ENCODE measurements around the gene RER1. TPM values are rescaled to one million over a fixed set of nuclear protein-coding genes. Genes with fewer than 3 reads are reported as not detected.

The RER1 gene
- total RNA-seq, 1 donor from 2014 or later, result 81.9 TPM

DNA sequence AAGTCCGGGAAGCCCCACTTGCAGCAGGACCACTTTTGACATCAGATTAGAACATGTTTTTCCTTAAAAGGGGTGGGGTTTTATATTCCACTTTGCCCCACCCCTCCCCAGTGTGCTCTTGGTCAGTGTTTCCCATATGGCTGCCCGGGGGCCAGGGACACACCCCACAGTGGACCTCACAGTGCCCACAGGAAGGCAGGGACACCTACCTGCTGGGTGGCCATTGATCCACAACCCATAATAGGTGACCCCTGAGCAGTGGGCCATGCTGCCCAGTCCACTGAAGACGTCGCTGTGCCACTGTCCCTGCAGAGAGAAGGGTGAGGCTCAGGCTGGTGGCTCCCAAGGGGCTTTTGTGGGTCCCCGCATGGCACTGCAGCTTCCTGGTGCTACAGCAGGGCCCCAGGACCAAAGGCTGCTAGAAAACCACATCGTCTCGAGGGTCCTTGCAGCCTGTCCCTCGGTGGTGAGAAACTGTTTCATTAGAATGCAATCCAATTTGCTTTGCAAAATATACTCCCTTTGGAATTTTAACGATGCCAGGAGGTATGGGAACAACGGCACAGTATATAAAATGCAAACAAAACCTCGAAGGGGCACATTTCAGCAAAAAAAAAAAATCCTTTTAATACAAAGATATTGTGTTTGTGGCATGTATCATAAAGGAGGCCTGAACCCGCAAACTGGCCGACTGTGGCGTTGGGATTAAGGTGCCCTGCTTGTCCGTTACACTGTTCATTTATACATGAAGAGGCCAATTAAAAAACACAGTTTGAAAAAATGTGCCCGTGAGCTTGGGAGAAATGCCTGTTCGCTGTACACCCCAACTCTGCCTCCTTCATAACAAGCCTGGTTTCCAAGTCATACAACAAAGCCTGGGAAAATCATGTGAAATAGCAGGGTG lies 17.1 kb upstream of the RER1 start:
- DNase-seq (ENCODE audit: low spot score), result peak; percentile 41
- intact Hi-C loops (cut with DNase I), result no loop called here

DNA sequence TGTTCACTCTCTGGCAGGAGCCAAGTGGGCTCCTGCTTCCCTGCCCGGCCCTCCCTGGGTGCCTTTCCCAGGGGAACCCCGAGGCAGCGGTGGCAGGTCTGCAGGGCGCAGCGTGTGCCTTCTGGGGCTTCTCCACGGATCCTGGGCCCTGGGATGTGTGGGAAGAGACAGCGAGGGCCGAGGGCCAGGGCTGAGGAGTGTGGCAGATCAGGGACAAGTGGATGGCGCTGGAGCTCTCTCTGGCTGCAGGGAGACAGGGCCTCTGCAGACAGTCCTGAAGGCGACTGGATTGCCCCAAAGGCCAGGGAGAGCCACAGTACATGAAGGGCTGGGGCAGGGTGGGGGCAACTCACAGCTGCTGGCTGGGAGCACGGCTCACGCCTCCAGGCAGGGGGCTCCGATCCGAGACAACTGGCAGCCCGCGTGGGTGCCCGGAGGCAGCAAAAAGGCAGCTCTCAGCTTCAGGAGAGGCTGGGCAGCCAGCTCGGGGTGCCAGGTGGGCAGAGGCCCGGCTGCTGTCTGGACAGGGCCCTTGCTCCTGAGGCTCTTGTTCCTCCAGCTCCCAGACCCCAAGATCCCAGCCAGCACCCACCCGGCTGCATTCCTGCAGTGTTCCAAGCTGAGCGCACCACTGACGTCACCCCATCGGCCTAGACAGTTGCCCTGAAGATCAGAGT lies 16.3 kb upstream of the RER1 start:
- DNase-seq (ENCODE audit: low spot score), result no peak
- intact Hi-C loops (cut with DNase I), result no loop called here

- no peak for DNase-seq (ENCODE audit: low spot score)
- intact Hi-C loops (cut with DNase I), result no loop called here
These were observed 15.7 kb upstream of the RER1 start for GRCh38 chr1:2375923-2376260.

DNA sequence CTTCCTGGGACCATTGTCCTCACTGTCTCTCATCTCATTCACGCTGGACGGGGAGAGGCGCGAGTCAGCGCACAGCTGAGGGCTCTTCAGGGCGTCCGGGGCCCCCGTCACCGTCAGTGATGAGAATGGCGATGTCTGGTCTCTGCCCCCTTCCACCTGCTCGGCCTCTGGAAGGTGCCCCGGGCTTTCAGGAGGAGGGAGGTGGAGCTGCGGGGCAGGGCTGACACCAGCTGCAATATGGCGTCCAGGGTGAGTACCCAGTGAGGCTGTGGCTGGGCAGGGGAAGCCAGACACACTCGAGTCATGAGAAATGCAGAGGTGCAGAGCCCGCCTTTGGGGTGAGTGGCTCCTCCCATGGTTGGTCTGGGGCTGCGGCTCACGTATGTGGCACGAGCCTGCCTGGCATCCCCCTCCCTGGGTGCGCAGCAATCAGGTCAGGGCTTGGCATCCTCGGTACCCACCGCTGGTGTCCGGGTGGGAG lies 15.3 kb upstream of the RER1 start:
- intact Hi-C loops (cut with DNase I), result no loop called here

GRCh38 chr1:2376931-2377672 lies 14.5 kb upstream of the RER1 start:
- DNase-seq (ENCODE audit: low spot score), result no peak
- intact Hi-C loops (cut with DNase I), result no loop called here

More for the DNA sequence above, 15.3 kb upstream of the RER1 start:
- DNase-seq (ENCODE audit: low spot score), result no peak

- DNase-seq (ENCODE audit: low spot score), result no peak
- intact Hi-C loops (cut with DNase I), result no loop called here
These were observed 13.7 kb upstream of the RER1 start for GRCh38 chr1:2377751-2378440.

DNA sequence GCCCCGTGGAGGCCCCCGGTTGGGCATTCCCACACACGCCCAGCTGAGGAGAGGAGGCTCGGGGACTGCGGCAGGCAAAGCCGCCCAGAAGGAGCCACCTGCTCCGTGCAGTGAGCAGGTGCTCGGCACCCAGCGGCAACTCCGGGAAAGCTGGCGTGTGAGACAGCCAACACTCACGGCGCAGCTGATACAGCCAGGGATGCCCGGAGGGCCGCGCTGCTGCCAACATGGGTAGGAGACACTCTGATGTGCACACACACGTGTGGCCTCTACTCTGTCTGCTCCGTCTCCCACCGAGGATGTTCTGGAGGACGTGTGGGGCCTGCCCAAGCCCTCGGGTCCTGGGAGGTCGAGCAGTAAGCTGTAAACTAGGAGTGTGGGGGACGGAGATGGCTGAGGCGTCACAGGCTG lies 13.2 kb upstream of the RER1 start:
- no peak for DNase-seq (ENCODE audit: low spot score)
- intact Hi-C loops (cut with DNase I), result no loop called here

GRCh38 chr1:2378956-2379732 lies 12.5 kb upstream of the RER1 start:
- DNase-seq (ENCODE audit: low spot score), result no peak
- intact Hi-C loops (cut with DNase I), result no loop called here

GRCh38 chr1:2379733-2380404 lies 11.8 kb upstream of the RER1 start:
- DNase-seq (ENCODE audit: low spot score), result no peak
- intact Hi-C loops (cut with DNase I), result loop anchor here (5.0 to 10.0 kb wide), 2 partner anchors 65 to 253 kb away; no protein-coding TSS in a partner anchor

DNA sequence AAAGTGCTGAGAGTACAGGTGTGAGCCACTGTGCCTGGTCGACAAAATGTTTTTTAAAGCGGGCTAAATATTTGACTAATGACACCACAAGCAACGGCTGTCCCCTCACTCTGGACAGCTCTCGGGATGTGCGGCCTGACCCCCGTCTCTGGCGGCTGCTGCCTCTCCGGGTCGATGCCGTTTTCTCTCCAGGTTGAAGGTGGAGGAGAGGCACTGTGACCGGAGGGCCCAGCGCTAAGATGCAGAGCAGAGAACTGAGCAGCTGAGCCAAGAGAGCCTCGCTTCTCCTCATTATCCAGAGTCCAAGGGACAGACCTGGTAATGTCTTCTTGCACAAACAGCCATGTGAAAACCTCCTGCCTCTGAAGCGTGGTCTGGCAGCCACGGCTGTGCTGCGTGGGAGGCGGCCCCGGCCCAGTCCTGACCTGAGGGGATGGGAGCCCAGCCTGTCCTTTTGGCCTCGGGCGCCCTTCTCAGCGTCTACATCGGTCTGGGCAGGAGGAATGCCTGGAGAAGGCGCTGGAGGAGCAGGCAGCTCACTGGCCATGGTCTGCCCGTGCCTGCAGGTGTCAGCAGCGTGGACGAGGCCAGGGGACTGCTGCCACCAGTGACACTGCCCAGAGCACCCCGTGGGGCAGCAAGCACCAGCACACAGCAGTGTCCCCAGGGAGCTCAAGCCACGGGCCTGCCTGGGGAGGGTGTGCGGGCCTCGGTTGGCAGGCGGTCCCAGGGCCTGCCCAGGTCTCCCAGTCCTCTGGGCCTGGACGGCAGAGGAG lies 10.6 kb upstream of the RER1 start:
- DNase-seq (ENCODE audit: low spot score), result no peak
- intact Hi-C loops (cut with DNase I), result loop anchor here (1.0 to 10.0 kb wide), 3 partner anchors 66 to 254 kb away; no protein-coding TSS in a partner anchor

- DNase-seq (ENCODE audit: low spot score), result peak; percentile 93
- intact Hi-C loops (cut with DNase I), result loop anchor here (1.0 to 10.0 kb wide), 3 partner anchors 67 to 255 kb away; no protein-coding TSS in a partner anchor
These were observed 9.7 kb upstream of the RER1 start for GRCh38 chr1:2381741-2382620.

- DNase-seq (ENCODE audit: low spot score), result no peak
- intact Hi-C loops (cut with DNase I), result loop anchor here (5.0 to 10.0 kb wide), 2 partner anchors 68 to 255 kb away; no protein-coding TSS in a partner anchor
These were observed 8.8 kb upstream of the RER1 start for GRCh38 chr1:2382621-2383361.

DNA sequence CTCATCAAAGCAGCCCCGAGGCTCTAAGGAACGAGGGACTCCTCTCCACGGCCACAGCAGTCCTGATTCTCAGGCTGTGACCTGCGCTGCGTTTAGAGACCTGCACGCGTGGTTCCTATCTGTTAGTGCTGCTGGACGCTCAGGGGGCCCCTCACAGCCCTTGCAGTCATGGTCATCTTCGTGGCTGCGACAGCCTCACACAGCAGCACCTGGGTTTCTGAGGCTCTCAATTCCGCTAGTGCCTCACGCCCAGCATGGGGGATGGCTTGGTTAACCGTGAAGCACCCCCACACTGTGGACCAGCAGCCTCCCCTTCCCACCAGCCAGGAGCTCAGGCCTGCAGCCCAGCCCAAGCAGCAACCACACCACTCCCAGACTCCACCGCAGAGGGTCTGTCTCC lies 8.1 kb upstream of the RER1 start:
- DNase-seq (ENCODE audit: low spot score), result no peak
- intact Hi-C loops (cut with DNase I), result loop anchor here (5.0 to 10.0 kb wide), 2 partner anchors 69 to 256 kb away; no protein-coding TSS in a partner anchor

GRCh38 chr1:2384130-2384860 lies 7.3 kb upstream of the RER1 start:
- intact Hi-C loops (cut with DNase I), result loop anchor here (5.0 to 10.0 kb wide), 2 partner anchors 69 to 257 kb away; no protein-coding TSS in a partner anchor

More at GRCh38 chr1:2384130-2384860, 7.3 kb upstream of the RER1 start:
- DNase-seq (ENCODE audit: low spot score), result no peak
